H9 (cell line): ENCODE data around the gene GRXCR2. TPM values are rescaled to one million over a fixed set of nuclear protein-coding genes. Genes with fewer than 3 reads are reported as not detected.

Experiments
- DNase-seq: peaks from one replicate; pipeline ENCODE4 v3.0.0-alpha.2; 2017
- H2AFZ ChIP-seq: one replicate; pipeline ENCODE4 v1.6.1; 2013; ENCODE audit warnings: mild to moderate bottlenecking, low read length, control low read depth, moderate library complexity
- H2AK5ac ChIP-seq: 2 replicates; pipeline ENCODE4 v1.6.1; 2013; ENCODE audit warnings: low read length, control low read depth, mixed read lengths; ENCODE audit not compliant: insufficient read length
- H2BK120ac ChIP-seq: one replicate; pipeline ENCODE4 v1.6.1; 2013; ENCODE audit warnings: low read depth, mild to moderate bottlenecking, low read length, control low read depth, inconsistent platforms; ENCODE audit not compliant: poor library complexity, severe bottlenecking
- H2BK12ac ChIP-seq: 2 replicates; pipeline ENCODE4 v1.6.1; 2013; ENCODE audit warnings: low read length, control low read depth, mixed read lengths, low read depth; ENCODE audit not compliant: insufficient read length
- H2BK15ac ChIP-seq: 2 replicates; pipeline ENCODE4 v1.6.1; 2013; ENCODE audit warnings: low read depth, low read length, control low read depth
- H2BK20ac ChIP-seq: one replicate; pipeline ENCODE4 v1.6.1; 2013; ENCODE audit warnings: low read depth, mild to moderate bottlenecking, low read length, control low read depth, inconsistent platforms; ENCODE audit not compliant: poor library complexity, severe bottlenecking
- H2BK5ac ChIP-seq: 2 replicates; pipeline ENCODE4 v1.6.1; 2013; ENCODE audit warnings: low read length, control low read depth, mixed read lengths; ENCODE audit not compliant: insufficient read length
- H3K14ac ChIP-seq: 2 replicates; pipeline ENCODE4 v1.6.1; 2013; ENCODE audit warnings: low read length, control low read depth; ENCODE audit not compliant: insufficient read depth
- H3K18ac ChIP-seq: 2 replicates; pipeline ENCODE4 v1.6.1; 2013; ENCODE audit warnings: low read depth, mild to moderate bottlenecking, mixed read lengths, low read length, control low read depth; ENCODE audit not compliant: insufficient read length
- H3K23ac ChIP-seq: 2 replicates; pipeline ENCODE4 v1.6.1; 2013; ENCODE audit warnings: low read length, control low read depth, mixed read lengths, low read depth; ENCODE audit not compliant: insufficient read length
- H3K23me2 ChIP-seq: 2 replicates; pipeline ENCODE4 v1.6.1; 2013; ENCODE audit warnings: low read depth, mild to moderate bottlenecking, mixed read lengths, low read length, control low read depth; ENCODE audit not compliant: insufficient read length, poor library complexity, severe bottlenecking
- H3K27ac ChIP-seq: 2 replicates; pipeline ENCODE4 v1.5.1; 2013; ENCODE audit warnings: low read length, control low read depth, mixed read lengths, low read depth; ENCODE audit not compliant: insufficient read length
- H3K27me3 ChIP-seq: 2 replicates; pipeline ENCODE4 v1.6.1; 2013; ENCODE audit warnings: low read length, control low read depth, inconsistent platforms; ENCODE audit not compliant: insufficient read depth
- H3K4ac ChIP-seq: 2 replicates; pipeline ENCODE4 v1.6.1; 2013; ENCODE audit warnings: low read depth, mild to moderate bottlenecking, control low read depth, inconsistent platforms, low read length, moderate library complexity
- H3K4me1 ChIP-seq: 2 replicates; pipeline ENCODE4 v1.6.1; 2013; ENCODE audit warnings: low read length, control low read depth, inconsistent platforms; ENCODE audit not compliant: insufficient read depth
- H3K4me2 ChIP-seq: 2 replicates; pipeline ENCODE4 v1.6.1; 2013; ENCODE audit warnings: low read length, control low read depth, mixed read lengths; ENCODE audit not compliant: insufficient read length, insufficient read depth
- H3K56ac ChIP-seq: 2 replicates; pipeline ENCODE4 v1.6.1; 2013; ENCODE audit warnings: low read depth, mild to moderate bottlenecking, mixed read lengths, low read length, control low read depth; ENCODE audit not compliant: insufficient read length
- H3K79me1 ChIP-seq: 2 replicates; pipeline ENCODE4 v1.6.1; 2013; ENCODE audit warnings: low read depth, mild to moderate bottlenecking, moderate library complexity, low read length, control low read depth, inconsistent platforms; ENCODE audit not compliant: insufficient read depth, poor library complexity, severe bottlenecking
- H3K79me2 ChIP-seq: 2 replicates; pipeline ENCODE4 v1.6.1; 2013; ENCODE audit warnings: low read length, control low read depth, inconsistent platforms; ENCODE audit not compliant: insufficient read depth
- H3K9ac ChIP-seq: 2 replicates; pipeline ENCODE4 v1.6.1; 2013; ENCODE audit warnings: low read length, control low read depth, mixed read lengths; ENCODE audit not compliant: insufficient read length; ENCODE audit errors: extremely low read depth
- H3K9me3 ChIP-seq: one replicate; pipeline ENCODE4 v1.6.1; 2013; ENCODE audit warnings: low read depth, low read length, inconsistent platforms; ENCODE audit not compliant: control insufficient read depth
- H3T11ph ChIP-seq: one replicate; pipeline ENCODE4 v1.6.1; 2013; ENCODE audit warnings: mild to moderate bottlenecking, low read length, control low read depth, inconsistent platforms
- H4K20me1 ChIP-seq: one replicate; pipeline ENCODE4 v1.6.1; 2013; ENCODE audit not compliant: control insufficient read depth, insufficient read length, insufficient read depth
- H4K5ac ChIP-seq: 2 replicates; pipeline ENCODE4 v1.6.1; 2013; ENCODE audit warnings: low read depth, mild to moderate bottlenecking, mixed read lengths, low read length, control low read depth; ENCODE audit not compliant: insufficient read length
- H4K8ac ChIP-seq: replicated peaks from 2 replicates; pipeline ENCODE4 v1.6.1; 2013; ENCODE audit warnings: low read length, control low read depth, mixed read lengths, low read depth; ENCODE audit not compliant: insufficient read length
- H4K91ac ChIP-seq: 2 replicates; pipeline ENCODE4 v1.6.1; 2013; ENCODE audit warnings: low read depth, mild to moderate bottlenecking, moderate library complexity, mixed read lengths, low read length, control low read depth; ENCODE audit not compliant: insufficient read length
- H3K27ac Mint-ChIP-seq, 3 experiments: 2 replicates in 2 of 3; 3 replicates in 1 of 3; pipeline ENCODE4 v1.8.0; 2020 to 2021; ENCODE audit warnings: mixed read lengths in 3 of 3, mild to moderate bottlenecking in 1 of 3, moderate library complexity in 1 of 3
- H3K27me3 Mint-ChIP-seq: 2 replicates; pipeline ENCODE4 v1.8.0; 2021; ENCODE audit warnings: low read depth, mild to moderate bottlenecking, moderate library complexity, mixed read lengths
- H3K36me3 Mint-ChIP-seq, 3 experiments: 2 replicates in 2 of 3; 3 replicates in 1 of 3; pipeline ENCODE4 v1.8.0; 2020 to 2021; ENCODE audit warnings: low read depth in 3 of 3, mixed read lengths in 3 of 3; ENCODE audit not compliant: insufficient read depth in 1 of 3
- H3K4me1 Mint-ChIP-seq, 2 experiments: 2 replicates each; pipeline ENCODE4 v1.8.0; 2020; ENCODE audit warnings: mixed read lengths in 2 of 2
- H3K4me3 Mint-ChIP-seq, 2 experiments: 2 replicates in 1 of 2; 3 replicates in 1 of 2; pipeline ENCODE4 v1.8.0; 2020 to 2021; ENCODE audit warnings: mild to moderate bottlenecking in 2 of 2, mixed read lengths in 2 of 2, moderate library complexity in 1 of 2
- H3K9me3 Mint-ChIP-seq, 2 experiments: 2 replicates in 1 of 2; 3 replicates in 1 of 2; pipeline ENCODE4 v1.8.0; 2020; ENCODE audit warnings: mild to moderate bottlenecking in 2 of 2, mixed read lengths in 2 of 2, moderate library complexity in 1 of 2
- WGBS: extraction: QIAGEN DNeasy Blood & Tissue Kit; methylation state at CpG from one replicate; pipeline ENCODE4 v1.1.7; 2013; ENCODE audit warnings: missing lambda C conversion rate, low lambda C conversion rate, mixed read lengths; ENCODE audit not compliant: insufficient read length; ENCODE audit errors: extremely low coverage; 5-methylcytosine and 5-hydroxymethylcytosine counted together
- total RNA-seq: library from RNA; stranded (reverse); gene quantifications from 2 replicates; pipeline ENCODE4 v1.2.1, GENCODE V29; 2021
- TF ChIP-seq, protein P1 (sequence below): fragments of 200-600 bp; sonication (generic); conservative IDR thresholded peaks from 3 replicates; pipeline ENCODE4 v1.8.0; 2021; ENCODE audit warnings: antibody characterized with exemption, mild to moderate bottlenecking

GRXCR2 gene
- total RNA-seq, 1 experiment from 2014 or later = not detected

GRCh38 chr5:145847499-145848497 is 25.0 kb downstream of the GRXCR2 start:
- H3K4me1 Mint-ChIP-seq = no peaks in the 10 kb centered on the region

More at GRCh38 chr5:145847499-145848497, 25.0 kb downstream of the GRXCR2 start:
- TF ChIP-seq, protein P1, sequence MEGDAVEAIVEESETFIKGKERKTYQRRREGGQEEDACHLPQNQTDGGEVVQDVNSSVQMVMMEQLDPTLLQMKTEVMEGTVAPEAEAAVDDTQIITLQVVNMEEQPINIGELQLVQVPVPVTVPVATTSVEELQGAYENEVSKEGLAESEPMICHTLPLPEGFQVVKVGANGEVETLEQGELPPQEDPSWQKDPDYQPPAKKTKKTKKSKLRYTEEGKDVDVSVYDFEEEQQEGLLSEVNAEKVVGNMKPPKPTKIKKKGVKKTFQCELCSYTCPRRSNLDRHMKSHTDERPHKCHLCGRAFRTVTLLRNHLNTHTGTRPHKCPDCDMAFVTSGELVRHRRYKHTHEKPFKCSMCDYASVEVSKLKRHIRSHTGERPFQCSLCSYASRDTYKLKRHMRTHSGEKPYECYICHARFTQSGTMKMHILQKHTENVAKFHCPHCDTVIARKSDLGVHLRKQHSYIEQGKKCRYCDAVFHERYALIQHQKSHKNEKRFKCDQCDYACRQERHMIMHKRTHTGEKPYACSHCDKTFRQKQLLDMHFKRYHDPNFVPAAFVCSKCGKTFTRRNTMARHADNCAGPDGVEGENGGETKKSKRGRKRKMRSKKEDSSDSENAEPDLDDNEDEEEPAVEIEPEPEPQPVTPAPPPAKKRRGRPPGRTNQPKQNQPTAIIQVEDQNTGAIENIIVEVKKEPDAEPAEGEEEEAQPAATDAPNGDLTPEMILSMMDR = no peak
- no peak overlapping the region for H3K4ac ChIP-seq
- H3K23me2 ChIP-seq = no peaks in the 10 kb centered on the region
- H3K4me1 ChIP-seq = no peaks in the 10 kb centered on the region
- no peaks in the 10 kb centered on the region for H3K36me3 Mint-ChIP-seq
- H3K79me2 ChIP-seq = no peaks in the 10 kb centered on the region
- H4K5ac ChIP-seq = no peak overlapping the region
- no peak overlapping the region for H2BK120ac ChIP-seq
- no peak overlapping the region for H3K9ac ChIP-seq
- no peak overlapping the region for H3K23ac ChIP-seq
- H3K27ac Mint-ChIP-seq = no peak overlapping the region
- no peak overlapping the region for H3K4me3 Mint-ChIP-seq
- H3K56ac ChIP-seq = no peak overlapping the region
- no peaks in the 10 kb centered on the region for H3K27me3 ChIP-seq
- no peak for DNase-seq
- H3K4me2 ChIP-seq = no peak overlapping the region
- no peak overlapping the region for H2BK20ac ChIP-seq
- H3K18ac ChIP-seq = no peak overlapping the region
- H3K9me3 Mint-ChIP-seq = no peaks in the 10 kb centered on the region
- no peak overlapping the region for H2AK5ac ChIP-seq
- H3K9me3 ChIP-seq = no peaks in the 10 kb centered on the region
- H4K8ac ChIP-seq = no peak overlapping the region
- no peak overlapping the region for H3K14ac ChIP-seq
- H4K20me1 ChIP-seq = no peaks in the 10 kb centered on the region
- no peak overlapping the region for H2BK5ac ChIP-seq
- no CpG with 5 or more reads among the region's 6 CpGs for WGBS
- no peak overlapping the region for H4K91ac ChIP-seq
- H3K79me1 ChIP-seq = no peaks in the 10 kb centered on the region
- H2BK12ac ChIP-seq = no peak overlapping the region
- no peak overlapping the region for H3K27ac ChIP-seq
- H3K27me3 Mint-ChIP-seq = no peaks in the 10 kb centered on the region; the same call in 1 of the 2 replicates
- H2AFZ ChIP-seq = no peak overlapping the region
- H2BK15ac ChIP-seq = no peak overlapping the region
- no peak overlapping the region for H3T11ph ChIP-seq
